Endothelial cell of hepatic sinusoid (primary cell): ENCODE data around the gene ZNF664.

Experiments
- in situ Hi-C: cut with HindIII; loops from 2 replicates; pipeline ENCODE4 v1.10.0; 2017; ENCODE audit warnings: low sequenced_read_pairs

ZNF664 gene

DNA sequence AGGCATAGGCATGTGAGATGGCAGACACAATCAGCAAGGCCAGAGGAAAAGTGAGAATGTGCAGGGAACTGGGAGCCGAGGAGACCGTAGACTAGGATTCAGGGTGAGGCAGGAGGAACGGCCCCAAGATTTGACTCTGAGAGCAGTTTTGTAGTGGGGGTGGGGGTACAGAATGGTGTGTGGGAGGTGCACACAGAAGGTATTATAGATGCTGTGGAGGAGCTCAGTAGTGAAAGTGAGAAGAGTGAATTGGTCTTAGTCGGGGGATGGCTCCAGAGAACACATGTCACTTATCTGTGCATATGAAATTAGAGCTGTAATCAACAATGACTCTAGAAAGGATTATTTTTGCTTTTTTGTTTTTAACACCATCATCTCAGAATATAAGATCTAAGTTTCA, 11.9 kb downstream of the ZNF664 start:
- in situ Hi-C loops: loop anchor here (5.0 kb wide), 1 partner anchor 83 kb away; no protein-coding TSS in a partner anchor

DNA sequence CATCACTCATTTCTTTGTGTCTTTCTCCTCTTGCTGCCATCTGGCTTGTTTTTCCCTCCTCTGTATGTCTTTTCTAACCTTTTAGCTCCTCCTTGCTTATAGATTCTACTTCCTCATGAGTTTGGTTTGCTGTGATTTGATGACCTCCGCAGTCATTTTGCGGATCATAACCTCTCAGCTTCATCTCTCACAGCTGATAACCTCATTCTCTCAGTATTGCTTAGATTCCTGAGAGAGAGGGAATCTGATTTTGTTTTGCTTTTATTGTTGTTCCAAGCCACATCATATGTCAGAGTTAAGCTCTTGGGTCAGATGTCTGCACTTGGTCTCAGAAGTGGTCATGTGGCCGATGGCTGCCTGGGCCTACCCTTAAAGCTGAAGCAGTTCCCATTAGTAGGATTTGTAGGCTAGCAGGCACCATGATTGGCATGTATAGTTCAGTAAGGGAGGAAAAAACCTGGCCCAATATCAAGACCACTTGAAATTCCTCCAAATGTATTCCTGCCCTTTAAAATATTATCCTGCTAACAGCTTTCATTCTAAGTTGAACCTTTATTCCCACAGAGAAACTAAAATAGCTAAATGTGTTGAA, 13.5 kb downstream of the ZNF664 start:
- in situ Hi-C loops: no loop called here

DNA sequence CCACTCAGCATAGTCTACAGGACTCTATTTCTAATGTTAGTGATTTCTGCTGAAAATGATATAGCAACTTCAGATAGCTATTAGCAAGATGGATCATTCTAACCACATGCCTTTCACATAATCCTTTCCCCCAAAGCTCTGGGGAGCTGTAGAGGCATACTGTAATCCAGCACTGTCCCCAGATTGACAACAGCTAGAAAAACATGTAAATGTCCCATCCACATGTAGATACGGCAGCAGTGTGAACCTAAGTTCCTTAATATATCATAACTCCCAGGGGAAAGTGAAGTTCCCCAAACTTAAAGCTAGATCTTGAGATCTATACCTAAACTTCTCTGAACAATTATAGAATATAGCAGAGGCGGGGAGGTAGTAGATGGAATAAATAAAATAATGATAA, 14.0 kb downstream of the ZNF664 start:
- in situ Hi-C loops: no loop called here

DNA sequence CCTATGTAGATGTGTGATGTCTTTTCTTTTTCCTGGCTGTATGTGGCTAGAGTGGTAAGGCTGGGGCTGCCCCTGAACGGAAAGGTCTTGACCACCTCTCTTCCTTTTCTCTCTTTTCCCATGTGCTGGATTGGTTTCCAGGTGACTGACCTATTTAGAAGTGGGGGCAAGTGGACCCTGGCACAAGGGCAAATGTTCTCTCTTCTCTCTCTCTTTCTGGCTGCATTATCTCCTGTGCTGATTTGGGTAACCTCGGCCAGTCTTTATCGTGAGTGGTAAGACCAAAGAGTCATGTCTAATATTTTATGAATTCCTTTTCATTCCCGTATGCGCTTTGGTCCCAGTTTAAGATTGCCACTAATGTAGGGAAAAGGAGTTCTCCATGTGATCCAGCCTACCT, 16.2 kb downstream of the ZNF664 start:
- in situ Hi-C loops: no loop called here

DNA sequence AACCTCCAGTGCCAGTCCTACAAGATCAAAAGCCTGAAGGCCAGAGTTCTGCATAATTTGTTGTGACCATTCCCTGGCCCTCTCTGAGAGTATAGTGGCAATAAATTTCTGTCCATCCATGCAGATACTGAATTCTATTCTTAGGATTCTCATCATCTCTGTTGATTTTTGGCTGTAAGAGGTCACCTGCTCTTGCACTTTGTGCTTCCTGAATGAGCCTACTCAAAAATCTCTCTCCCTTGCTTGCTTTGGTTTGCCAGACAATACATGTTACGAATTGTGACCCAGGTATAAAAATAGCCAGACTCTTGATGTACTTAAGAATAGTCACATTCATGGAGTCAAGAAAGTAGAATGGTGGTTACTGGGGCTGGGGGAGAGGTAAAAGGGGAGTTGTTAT, 16.7 kb downstream of the ZNF664 start:
- in situ Hi-C loops: no loop called here

DNA sequence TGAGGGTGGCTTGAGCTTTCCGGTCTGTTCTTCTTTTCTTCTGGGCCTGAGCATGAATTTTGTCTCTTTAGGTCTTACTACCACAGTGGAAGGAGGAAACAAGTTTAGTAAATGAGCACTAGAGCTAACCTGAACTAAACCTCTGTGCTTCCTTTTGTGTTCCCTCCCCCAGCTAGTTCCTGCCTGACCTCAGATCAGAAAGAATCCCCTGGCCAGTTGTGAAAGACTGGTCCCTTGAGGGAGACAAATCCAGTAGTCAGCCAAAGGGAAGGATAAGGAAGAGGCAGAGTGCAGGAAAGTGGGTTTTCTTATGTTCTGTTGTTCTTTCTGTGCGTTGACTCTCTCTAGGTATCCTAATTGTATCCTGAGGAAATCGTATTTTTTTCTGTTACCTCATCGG, 17.5 kb downstream of the ZNF664 start:
- in situ Hi-C loops: no loop called here

DNA sequence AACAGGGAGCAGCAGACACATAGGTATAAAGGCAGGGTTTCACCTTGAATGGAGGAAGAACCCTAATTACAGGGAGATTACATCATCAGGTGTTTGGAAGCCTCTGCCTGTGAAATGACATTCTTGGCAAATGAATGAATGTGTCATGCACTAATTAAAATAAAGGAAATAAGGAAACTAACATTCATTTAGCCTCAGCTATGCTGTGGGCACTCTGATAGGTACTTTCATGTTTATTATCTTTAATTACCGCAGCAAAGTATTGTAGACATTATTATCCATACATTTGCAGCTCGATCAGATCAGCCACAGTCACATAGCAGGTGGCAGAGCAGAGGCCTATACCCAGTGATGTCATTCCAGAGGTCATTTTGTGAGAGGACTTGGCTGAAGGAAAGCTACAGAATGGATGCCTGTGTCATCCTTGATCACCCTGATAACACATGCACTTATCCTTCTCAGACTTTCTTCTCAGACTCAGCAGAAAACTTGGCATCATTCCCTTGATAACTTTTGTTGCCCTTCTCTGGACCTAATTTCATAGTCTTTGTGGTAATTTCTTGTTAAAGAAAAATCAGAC, 18.4 kb downstream of the ZNF664 start:
- in situ Hi-C loops: no loop called here

DNA sequence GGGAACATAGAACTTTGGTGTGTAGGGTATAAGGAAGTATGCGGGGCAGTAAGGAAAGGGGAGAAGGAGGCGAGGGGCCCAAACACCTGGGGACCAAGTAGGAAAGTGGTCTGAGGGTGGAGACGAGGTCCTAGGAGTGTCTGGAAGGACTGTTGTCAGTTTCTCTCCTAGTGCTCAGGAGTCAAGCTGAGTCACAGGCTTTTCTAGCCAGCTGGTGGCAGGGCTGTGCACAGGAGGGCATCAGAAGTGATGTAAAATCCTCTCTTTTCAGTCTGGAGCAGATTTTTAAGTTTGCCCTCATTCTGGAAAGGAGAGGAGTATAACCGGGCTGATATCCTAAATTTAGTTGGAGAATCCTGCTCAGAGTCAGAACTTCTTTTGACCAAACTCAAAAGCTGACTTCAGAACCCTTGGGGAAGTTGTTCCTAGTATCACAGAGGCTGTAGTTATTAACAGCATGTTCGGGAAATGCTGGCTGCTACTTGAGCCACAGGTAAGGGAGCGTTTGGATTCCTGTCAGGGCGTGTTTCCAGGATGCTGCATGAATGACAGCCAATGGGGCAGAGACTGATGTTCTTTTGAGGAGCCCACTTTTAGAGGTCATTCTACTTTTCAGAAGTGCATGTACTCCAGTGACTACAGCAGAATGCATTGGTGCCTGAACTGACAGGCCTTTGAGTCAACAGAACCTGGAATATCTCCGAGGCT, 19.3 kb downstream of the ZNF664 start:
- in situ Hi-C loops: no loop called here

DNA sequence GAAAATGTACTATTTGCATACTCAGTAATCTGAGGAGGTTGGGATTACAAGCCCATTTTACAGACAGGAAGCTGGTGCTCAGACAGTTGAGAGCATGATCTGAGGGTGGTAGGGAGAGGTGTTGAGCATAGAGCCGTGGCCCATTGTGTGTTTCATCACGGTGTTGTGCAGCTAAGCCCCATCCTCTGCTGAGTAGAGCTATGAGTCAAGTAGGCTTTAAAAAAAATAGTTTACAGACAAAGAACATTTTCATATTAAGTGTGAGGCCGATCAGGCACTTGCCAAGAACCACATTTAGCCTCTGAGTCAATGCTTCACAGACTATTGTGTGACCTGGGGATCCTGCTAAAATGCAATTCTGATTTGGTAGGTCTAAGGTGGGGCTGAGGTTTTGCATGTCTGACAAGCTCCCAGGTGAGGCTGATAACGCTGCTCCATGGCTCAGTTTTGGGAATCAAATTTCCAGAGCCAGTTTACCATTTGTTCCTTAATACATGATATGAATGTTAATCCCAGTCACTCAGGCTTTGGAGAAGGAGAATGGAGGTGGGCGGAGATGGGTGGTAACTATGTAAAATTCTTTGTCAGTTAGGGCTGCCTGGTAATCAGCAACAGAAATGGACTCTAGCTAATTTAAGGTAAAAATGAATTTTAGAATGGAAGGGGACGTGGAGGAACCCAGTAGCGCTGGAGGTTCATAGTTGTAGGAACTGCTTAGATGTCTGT, 22.2 kb downstream of the ZNF664 start:
- in situ Hi-C loops: no loop called here

DNA sequence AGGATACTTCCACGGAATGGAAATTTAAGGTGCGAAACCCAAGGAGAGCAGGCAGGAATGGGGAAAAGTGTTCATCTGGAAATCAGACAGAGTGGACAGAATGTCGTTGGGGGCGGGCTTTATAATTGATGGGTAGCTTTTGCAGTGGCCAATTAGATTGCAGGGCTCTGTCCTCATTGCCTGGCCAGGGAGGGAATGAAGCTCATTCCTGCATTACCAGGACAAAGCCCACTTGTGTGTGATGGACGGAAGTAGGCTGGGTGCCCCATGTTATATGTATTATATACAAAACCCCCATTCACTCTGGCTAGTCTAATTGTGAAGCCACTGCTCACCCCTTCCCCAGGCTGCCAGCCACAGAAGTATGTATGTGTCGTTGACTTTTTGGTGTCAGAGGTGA, 23.6 kb downstream of the ZNF664 start:
- in situ Hi-C loops: no loop called here

DNA sequence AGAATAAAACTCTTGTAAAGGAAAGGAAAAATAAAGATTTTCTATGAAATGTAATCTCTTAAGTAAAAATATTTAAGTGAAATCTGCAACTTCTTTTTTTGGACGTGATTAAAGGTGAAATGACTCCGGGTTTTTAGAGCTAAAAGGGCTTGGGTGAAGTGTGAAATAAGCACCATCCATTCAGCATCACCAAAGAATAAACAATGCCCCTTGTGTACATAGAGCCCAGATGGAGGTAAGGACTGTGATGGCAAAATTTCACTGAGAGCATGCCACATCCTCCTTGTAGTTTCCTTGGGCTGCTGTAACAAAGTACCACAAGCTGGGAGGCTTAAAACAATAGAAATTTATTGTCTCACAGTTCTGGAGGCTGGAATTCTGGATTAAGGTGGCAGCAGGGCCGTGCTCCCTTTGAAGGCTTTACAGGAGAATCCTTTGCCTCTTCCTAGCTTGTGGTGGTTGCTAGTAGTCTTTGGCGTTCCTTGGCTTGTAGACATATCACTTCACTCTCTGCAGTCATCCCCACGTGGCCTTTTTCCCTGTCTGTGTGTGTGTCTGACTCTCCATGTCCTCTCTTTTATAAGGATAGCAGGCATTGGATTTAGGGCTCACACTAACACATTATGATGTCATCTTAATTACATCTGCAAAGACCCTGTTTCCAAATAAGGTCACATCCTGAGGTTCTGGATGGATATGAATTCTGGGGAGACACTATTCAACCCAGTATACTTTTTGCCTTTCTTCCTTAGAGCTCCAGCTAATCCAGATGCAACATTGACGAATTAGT, 24.2 kb downstream of the ZNF664 start:
- in situ Hi-C loops: no loop called here

DNA sequence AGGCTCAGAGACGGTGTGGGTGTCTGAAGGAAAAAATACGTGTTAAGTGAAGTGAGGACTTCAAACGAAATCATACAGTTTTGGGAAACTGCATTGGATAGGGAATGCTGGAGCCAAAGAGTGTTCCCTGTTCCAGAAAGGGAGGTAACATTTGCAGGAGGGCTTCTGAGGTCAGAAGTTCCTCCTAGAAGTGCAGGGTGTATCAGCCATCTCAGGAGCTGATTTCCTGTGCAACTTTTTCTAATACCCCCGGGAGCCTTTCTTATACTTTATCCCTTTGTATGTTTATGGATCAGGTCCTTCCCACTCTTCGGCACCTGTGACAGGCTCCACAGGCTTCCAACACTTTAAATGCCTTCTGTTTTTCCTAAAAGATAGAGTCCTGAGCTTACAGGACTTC, 24.9 kb downstream of the ZNF664 start:
- in situ Hi-C loops: no loop called here

DNA sequence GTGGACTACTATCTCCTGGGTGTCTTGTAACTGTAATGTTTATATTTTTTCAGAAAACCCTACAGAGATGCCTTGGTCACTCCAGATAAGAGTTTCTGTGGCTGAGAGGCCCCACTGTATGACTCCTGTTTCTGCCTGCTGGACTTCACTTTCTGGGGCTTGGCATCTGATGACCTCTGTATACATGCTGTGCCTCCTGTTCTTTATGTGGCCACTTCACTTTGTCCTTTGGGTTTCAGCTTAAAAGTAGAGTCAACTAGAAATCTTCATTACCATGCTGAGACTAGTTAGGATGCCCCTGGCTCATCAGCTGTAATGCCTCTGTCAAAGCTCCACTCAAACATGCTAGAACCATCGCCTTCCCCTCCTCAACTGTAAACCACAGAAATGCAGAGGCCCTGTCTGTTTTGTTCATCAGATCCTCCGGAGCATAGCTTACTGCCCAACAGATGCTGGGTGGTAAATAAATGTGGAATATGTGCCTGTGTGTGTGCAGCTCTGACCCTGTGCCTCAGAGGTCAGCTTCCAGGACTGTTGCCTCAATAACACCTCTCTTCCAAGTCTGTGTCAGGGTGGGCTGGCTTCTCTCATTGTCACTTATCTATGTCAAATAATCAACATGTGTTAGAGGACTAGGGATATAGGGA, 25.5 kb downstream of the ZNF664 start:
- in situ Hi-C loops: no loop called here

DNA sequence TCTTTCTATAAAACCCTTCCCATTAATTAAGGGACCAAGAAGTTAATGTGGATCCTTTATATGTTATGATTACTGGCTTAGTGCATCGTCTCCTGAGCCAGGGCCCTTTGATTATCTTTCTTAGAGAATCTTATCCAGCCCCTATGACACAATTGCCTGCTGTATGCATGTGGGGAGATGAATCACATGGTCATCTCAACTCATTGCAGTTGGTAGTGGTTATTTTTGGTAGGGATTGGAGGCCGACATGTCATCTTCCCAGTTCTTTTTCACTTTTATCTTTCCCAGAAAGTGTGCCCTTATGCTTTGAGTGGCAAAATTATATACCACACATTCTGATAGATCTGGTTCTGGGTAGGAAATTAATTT, 26.0 kb downstream of the ZNF664 start:
- in situ Hi-C loops: no loop called here

DNA sequence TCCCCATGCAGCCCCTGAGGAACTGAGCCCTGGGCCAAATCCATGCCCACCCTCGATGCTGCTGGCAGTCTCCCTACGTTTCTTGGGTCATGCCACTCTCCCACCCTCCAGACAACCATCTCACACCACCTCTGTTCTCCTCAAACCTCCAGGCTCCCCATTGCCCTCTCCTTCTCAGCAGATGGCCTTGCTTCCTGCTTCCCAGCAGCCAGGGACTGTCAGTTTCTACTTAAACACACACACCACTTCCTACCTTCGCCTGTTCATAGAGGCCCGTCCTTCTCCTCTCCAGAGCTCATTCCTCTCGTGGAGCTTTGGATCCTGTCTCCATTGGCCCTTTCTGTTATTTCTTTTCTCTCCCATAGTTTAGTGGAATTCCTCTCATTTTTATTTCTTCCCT, 27.1 kb downstream of the ZNF664 start:
- in situ Hi-C loops: loop anchor here (5.0 kb wide), 1 partner anchor 153 kb away; no protein-coding TSS in a partner anchor

DNA sequence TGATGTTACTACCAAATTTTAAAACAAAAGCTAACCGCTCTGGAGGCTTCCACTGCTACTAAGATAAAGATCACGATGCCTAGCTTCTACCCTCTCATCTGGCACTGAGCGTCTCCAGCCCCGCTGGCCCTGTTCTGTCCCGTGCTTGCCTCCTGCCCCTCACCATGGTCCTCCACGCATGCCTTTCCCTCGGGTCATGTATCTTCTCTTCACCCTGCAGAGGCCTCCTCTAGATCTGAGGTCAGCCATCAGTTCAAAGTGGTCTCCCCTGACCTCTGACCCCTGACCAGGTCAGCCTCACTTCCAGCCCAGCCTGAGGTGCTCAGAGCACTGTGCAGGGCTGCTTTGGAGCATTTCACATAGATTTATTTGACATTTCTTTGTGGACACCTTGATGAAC, 28.3 kb downstream of the ZNF664 start:
- in situ Hi-C loops: loop anchor here (5.0 kb wide), 1 partner anchor 154 kb away; no protein-coding TSS in a partner anchor

DNA sequence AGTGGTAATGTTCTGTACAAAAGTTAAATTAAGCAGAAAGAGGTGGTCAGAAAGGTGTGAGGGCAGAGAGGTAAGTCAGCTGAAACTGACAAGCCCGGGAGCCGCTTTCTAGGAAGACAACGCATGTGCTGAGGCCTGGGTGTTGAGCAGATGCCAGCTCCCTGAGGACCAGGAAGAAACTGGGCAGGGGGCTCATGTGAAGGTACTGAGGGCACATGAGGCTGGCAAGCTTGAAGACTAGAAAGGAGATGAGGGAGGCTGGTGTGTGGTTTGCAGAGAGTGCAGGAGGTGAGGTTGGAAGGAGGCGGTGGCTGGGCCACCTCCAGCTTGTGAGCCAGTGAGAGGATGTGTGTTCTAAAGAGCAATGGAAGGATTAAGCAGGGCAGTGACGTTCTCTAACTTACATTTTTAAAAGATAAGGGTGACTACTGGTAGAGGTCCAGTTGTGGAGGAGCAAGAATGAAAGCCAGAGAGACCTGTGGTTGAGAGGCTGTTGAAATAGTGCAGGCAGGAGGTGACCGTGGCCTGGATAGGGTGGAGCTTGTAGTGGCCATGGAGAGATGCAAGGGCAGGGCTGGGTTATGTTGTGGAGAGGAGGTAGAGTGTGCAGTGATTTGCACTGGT, 29.1 kb downstream of the ZNF664 start:
- in situ Hi-C loops: loop anchor here (5.0 kb wide), 1 partner anchor 155 kb away; no protein-coding TSS in a partner anchor

DNA sequence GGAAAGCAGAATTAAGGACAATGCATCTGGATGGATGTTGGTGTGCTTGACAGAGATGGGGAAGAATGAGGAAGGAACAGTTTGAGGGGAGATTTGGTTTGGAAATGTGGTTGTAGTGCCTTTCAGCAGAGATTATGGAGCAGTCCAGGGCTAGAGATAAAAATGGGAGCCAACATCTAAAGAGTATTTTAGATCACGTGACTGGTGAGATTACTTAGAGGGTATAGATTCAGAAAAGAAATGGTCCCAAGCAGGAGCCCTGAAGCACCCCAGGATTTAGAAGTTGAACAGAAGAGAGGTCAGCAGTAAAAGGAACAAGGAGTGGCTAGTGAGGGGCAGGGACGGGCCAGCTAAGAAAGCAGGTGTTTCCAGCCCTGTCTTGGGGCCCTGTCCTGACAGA, 29.6 kb downstream of the ZNF664 start:
- in situ Hi-C loops: loop anchor here (5.0 kb wide), 1 partner anchor 155 kb away; no protein-coding TSS in a partner anchor

DNA sequence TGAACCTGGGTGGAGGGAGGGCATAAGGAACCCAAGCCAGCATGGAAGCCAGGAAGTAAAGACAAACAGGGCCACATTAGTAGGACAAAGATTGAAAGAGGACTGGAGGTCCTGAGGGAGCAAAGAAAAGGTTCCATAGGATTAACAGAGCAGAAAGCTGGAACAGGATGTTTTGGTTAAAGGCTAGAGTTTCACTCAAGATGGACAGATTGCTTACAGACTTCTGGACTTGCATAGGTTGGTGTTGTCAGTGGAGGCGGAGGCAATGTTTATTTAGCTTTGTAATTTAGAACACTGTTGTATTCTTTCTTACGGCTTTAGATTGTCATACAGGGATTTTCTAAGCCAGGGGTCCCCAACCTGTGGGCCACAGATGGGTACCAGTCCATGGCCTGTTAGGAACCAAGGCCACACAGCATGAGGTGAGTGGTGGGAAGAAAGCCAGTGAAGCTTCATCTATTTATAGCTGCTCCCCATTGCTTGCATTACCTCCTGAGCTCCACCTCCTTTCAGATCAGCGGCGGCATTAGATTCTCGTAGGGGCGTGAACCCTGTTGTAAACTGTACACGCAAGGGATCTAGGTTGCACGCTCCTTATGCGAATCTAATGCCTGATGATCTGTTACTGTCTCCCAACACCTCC, 31.3 kb downstream of the ZNF664 start:
- in situ Hi-C loops: loop anchor here (5.0 kb wide), 1 partner anchor 157 kb away; no protein-coding TSS in a partner anchor
